MM.1S (cell line): ENCODE results near the gene C16orf78.

Source experiments
- DNase-seq: peaks from one replicate; pipeline ENCODE4 v3.0.0-alpha.2; 2015
- H2AFZ ChIP-seq: fragments of 300-600 bp; sonication (generic); 2 replicates; pipeline ENCODE4 v1.6.0; 2016; ENCODE audit warnings: antibody characterized with exemption, low read length
- H3F3A ChIP-seq: fragments of 300-600 bp; sonication (generic); 2 replicates; pipeline ENCODE4 v1.6.1; 2016; ENCODE audit warnings: mild to moderate bottlenecking, antibody characterized with exemption, low read length, moderate library complexity, mixed read lengths; ENCODE audit not compliant: insufficient read depth
- H3K27ac ChIP-seq: fragments of 300-600 bp; sonication (generic); 2 replicates; pipeline ENCODE4 v1.5.1; 2016; ENCODE audit warnings: mild to moderate bottlenecking, low read length
- H3K27me3 ChIP-seq: fragments of 300-600 bp; sonication (generic); replicated peaks from 2 replicates; pipeline ENCODE4 v1.6.0; 2016; ENCODE audit warnings: low read length; ENCODE audit not compliant: insufficient read depth
- H3K36me3 ChIP-seq: fragments of 300-600 bp; sonication (generic); replicated peaks from 2 replicates; pipeline ENCODE4 v1.6.1; 2016; ENCODE audit warnings: mild to moderate bottlenecking, low read length, mixed read lengths; ENCODE audit not compliant: insufficient read depth
- H3K4me1 ChIP-seq: fragments of 300-600 bp; sonication (generic); 2 replicates; pipeline ENCODE4 v1.6.1; 2016; ENCODE audit warnings: low read length, mixed read lengths
- H3K4me2 ChIP-seq: fragments of 300-600 bp; sonication (generic); 2 replicates; pipeline ENCODE4 v1.6.0; 2016; ENCODE audit warnings: low read depth, low read length
- H3K4me3 ChIP-seq: fragments of 300-600 bp; sonication (generic); 2 replicates; pipeline ENCODE4 v1.5.1; 2016; ENCODE audit warnings: low read length, mixed read lengths
- H3K79me2 ChIP-seq: fragments of 300-600 bp; sonication (generic); 2 replicates; pipeline ENCODE4 v1.6.1; 2016; ENCODE audit warnings: mixed run types, low read length, mixed read lengths
- H3K9ac ChIP-seq: fragments of 300-600 bp; sonication (generic); 2 replicates; pipeline ENCODE4 v1.6.1; 2016; ENCODE audit warnings: low read length, mixed read lengths
- H3K9me2 ChIP-seq: fragments of 300-600 bp; sonication (generic); replicated peaks from 2 replicates; pipeline ENCODE4 v1.6.1; 2016; ENCODE audit warnings: mild to moderate bottlenecking, low read length, mixed read lengths; ENCODE audit not compliant: insufficient read depth
- H3K9me3 ChIP-seq: fragments of 300-600 bp; sonication (generic); replicated peaks from 2 replicates; pipeline ENCODE4 v1.6.1; 2016; ENCODE audit warnings: mild to moderate bottlenecking, low read length, mixed read lengths; ENCODE audit not compliant: insufficient read depth
- H4K20me1 ChIP-seq: fragments of 300-600 bp; sonication (generic); 2 replicates; pipeline ENCODE4 v1.6.1; 2016; ENCODE audit warnings: mild to moderate bottlenecking, low read length, moderate library complexity, mixed read lengths; ENCODE audit not compliant: insufficient read depth
- EZH2 ChIP-seq: fragments of 300-600 bp; sonication (generic); optimal IDR thresholded peaks from 2 replicates; pipeline ENCODE3; 2017; ENCODE audit warnings: low read depth, mild to moderate bottlenecking, antibody characterized with exemption, low read length, mixed read lengths
- EZH2phosphoT487 ChIP-seq: fragments of 300-600 bp; sonication (generic); IDR thresholded peaks from 2 replicates; pipeline ENCODE4 v1.6.1; 2018; ENCODE audit warnings: antibody characterized with exemption, low read length
- TF ChIP-seq, protein P1 (sequence below): fragments of 300-600 bp; sonication (generic); IDR thresholded peaks from 2 replicates; pipeline ENCODE4 v1.5.1; 2016; ENCODE audit warnings: antibody characterized with exemption, low read length, mixed read lengths

C16orf78 gene, protein sequence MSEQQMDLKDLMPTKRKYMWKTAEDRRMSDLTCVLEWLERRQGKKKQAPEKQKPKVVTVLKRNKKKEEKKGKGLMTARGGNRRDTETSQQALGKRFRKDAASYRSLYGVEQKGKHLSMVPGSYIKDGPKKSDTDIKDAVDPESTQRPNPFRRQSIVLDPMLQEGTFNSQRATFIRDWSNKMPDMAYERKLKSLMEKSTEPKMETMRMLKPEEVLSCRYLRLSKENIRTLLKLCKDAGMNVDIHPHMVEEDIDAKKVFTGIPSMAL

GRCh38 chr16:49373504-49373903 is at the start of gene C16orf78:
TSS of gene C16orf78 (plus strand) at chr16:49373804. CDS start at chr16:49373940, 136 bp downstream.
- Histone ChIP-seq H3F3A (no peaks in the 10 kb centered on the region), H3K9me2 (no peaks in the 10 kb centered on the region), H3K79me2 (no peaks in the 10 kb centered on the region), H2AFZ (no peak within 1 kb of the TSS), H3K4me3 (no peak within 1 kb of the TSS), H3K9ac (no peak within 1 kb of the TSS), H3K27me3 (no peaks in the 10 kb centered on the region), H3K27ac (no peak within 1 kb of the TSS), H3K4me1 (no peaks in the 10 kb centered on the region), H3K36me3 (no peaks in the 10 kb centered on the region), H4K20me1 (no peaks in the 10 kb centered on the region), H3K9me3 (no peaks in the 10 kb centered on the region), H3K4me2 (no peak within 1 kb of the TSS)
- no peak for TF ChIP-seq EZH2
- TF ChIP-seq EZH2phosphoT487: no peak
- TF ChIP-seq, protein P1, sequence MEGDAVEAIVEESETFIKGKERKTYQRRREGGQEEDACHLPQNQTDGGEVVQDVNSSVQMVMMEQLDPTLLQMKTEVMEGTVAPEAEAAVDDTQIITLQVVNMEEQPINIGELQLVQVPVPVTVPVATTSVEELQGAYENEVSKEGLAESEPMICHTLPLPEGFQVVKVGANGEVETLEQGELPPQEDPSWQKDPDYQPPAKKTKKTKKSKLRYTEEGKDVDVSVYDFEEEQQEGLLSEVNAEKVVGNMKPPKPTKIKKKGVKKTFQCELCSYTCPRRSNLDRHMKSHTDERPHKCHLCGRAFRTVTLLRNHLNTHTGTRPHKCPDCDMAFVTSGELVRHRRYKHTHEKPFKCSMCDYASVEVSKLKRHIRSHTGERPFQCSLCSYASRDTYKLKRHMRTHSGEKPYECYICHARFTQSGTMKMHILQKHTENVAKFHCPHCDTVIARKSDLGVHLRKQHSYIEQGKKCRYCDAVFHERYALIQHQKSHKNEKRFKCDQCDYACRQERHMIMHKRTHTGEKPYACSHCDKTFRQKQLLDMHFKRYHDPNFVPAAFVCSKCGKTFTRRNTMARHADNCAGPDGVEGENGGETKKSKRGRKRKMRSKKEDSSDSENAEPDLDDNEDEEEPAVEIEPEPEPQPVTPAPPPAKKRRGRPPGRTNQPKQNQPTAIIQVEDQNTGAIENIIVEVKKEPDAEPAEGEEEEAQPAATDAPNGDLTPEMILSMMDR: no peak
- DNase-seq: no peak

- H2AFZ ChIP-seq: no peak overlapping the region
- H4K20me1 ChIP-seq: no peaks in the 10 kb centered on the region
- no peaks in the 10 kb centered on the region for H3F3A ChIP-seq
- H3K9me2 ChIP-seq: no peaks in the 10 kb centered on the region
- no peak overlapping the region for H3K9ac ChIP-seq
- H3K4me2 ChIP-seq: no peak overlapping the region
- no peak for DNase-seq
- H3K27me3 ChIP-seq: no peaks in the 10 kb centered on the region
- no peaks in the 10 kb centered on the region for H3K9me3 ChIP-seq
- no peak overlapping the region for H3K27ac ChIP-seq
- no peaks in the 10 kb centered on the region for H3K4me1 ChIP-seq
- TF ChIP-seq EZH2phosphoT487 (no peak), EZH2 (no peak)
- TF ChIP-seq, protein P1: no peak
- H3K36me3 ChIP-seq: no peaks in the 10 kb centered on the region
- no peak overlapping the region for H3K4me3 ChIP-seq
- no peaks in the 10 kb centered on the region for H3K79me2 ChIP-seq
These were observed 48.9 kb upstream of the C16orf78 start for GRCh38 chr16:49324703-49325102.

- H3K36me3 ChIP-seq: no peaks in the 10 kb centered on the region
- no peaks in the 10 kb centered on the region for H3K27me3 ChIP-seq
- H3K9ac ChIP-seq: no peak overlapping the region
- TF ChIP-seq EZH2 (no peak), EZH2phosphoT487 (no peak)
- TF ChIP-seq, protein P1: no peak
- no peaks in the 10 kb centered on the region for H3K9me2 ChIP-seq
- H4K20me1 ChIP-seq: no peaks in the 10 kb centered on the region
- no peak for DNase-seq
- no peak overlapping the region for H3K4me2 ChIP-seq
- H3K27ac ChIP-seq: no peak overlapping the region
- H3K4me1 ChIP-seq: no peaks in the 10 kb centered on the region
- no peaks in the 10 kb centered on the region for H3F3A ChIP-seq
- H3K79me2 ChIP-seq: no peaks in the 10 kb centered on the region
- H3K9me3 ChIP-seq: no peaks in the 10 kb centered on the region
- no peak overlapping the region for H3K4me3 ChIP-seq
- no peak overlapping the region for H2AFZ ChIP-seq
These were observed 46.1 kb upstream of the C16orf78 start for GRCh38 chr16:49327466-49327865.
